Measurements from ENCODE around the gene CHRNB2. TPM values are rescaled to one million over a fixed set of nuclear protein-coding genes. Genes with fewer than 3 reads are reported as not detected.

The CHRNB2 gene
- total RNA-seq, 6 donors from 2014 or later: 0.15 TPM; not detected in 5

DNA sequence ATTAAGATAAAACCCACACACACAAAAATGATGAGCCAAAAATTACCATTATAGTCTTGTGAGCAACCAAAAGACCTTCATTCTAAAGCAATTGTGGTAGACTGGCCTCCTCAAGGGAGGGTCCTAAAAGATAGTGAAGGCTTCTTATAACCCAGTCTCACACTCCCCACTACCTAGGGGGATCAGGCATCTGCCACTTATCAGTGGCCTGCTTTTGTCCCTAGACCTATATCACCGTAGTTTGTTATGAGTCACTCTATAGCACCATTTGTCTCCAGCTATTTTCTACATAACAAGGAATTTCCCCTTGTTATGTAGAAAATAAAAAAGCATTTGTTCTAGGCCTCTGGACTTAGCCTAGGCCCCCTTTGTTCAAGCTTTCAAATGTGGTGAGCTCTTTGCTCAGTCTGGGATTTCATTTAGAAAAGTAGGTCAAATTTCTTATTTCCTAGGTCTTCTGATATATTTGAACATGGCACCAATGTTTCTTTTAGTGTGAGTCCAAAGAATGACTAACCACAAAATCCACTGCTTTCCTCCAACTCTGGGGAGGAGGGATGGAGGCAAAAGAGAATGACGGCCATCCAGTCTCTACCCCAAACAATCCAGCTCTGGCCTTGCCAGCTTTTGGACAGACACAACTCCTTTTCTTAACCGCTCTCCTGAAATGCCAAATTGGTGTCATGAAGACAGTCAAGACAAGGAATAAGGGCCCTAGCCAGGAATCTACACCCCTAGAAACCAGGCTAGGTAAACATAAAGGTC, 31.5 kb downstream of the CHRNB2 start:
- ATAC-seq (ENCODE audit: low FRiP score in 2 of 2) (no peak), DNase-seq (no peak)
- Histone ChIP-seq H3K4me3 (no peak overlapping the region), H3K4me1 (peaks cover 29 to 47% (median 33%) of the 10 kb centered on the region in 4 donors), H3K27ac (peak overlapping the region in 1 of 4 donors; percentile 39), H3K36me3 (peaks cover 44 to 93% (median 76%) of the 10 kb centered on the region in 4 donors), H3K9me3 (no peaks in the 10 kb centered on the region), H3K27me3 (no peaks in the 10 kb centered on the region)
- no peak for TF ChIP-seq POLR2AphosphoS5 (IDR thresholded peaks at IDR 0.05)
- TF ChIP-seq, protein P1, sequence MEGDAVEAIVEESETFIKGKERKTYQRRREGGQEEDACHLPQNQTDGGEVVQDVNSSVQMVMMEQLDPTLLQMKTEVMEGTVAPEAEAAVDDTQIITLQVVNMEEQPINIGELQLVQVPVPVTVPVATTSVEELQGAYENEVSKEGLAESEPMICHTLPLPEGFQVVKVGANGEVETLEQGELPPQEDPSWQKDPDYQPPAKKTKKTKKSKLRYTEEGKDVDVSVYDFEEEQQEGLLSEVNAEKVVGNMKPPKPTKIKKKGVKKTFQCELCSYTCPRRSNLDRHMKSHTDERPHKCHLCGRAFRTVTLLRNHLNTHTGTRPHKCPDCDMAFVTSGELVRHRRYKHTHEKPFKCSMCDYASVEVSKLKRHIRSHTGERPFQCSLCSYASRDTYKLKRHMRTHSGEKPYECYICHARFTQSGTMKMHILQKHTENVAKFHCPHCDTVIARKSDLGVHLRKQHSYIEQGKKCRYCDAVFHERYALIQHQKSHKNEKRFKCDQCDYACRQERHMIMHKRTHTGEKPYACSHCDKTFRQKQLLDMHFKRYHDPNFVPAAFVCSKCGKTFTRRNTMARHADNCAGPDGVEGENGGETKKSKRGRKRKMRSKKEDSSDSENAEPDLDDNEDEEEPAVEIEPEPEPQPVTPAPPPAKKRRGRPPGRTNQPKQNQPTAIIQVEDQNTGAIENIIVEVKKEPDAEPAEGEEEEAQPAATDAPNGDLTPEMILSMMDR (IDR thresholded peaks at IDR 0.05): no peak
- TF ChIP-seq EP300 (IDR thresholded peaks at IDR 0.05): no peak
- no peak for TF ChIP-seq POLR2A (IDR thresholded peaks at IDR 0.05)
- 70 to 86% methylated on average over 3 of the region's 3 CpGs for WGBS, 2 donors

DNA sequence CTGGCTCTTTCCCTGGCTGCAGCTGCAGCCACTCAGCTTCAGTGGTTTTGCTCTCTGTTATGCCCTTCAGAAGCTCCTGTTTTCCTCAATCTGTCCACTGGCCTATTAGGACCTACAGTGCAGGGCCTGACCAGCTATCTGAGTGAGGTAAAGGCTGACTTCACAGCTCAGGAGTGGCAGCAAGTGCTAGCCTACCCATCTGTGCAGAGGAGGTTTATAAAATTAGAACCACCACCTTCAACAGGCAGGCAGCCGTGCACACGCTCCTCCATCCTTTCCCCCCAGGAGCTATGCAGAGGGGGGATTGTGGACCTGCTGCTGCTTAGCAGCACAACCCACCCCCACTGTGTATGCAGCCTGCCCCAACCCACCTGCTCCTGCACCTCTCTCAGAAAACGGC, 32.1 kb downstream of the CHRNB2 start:
- ATAC-seq (ENCODE audit: low FRiP score in 2 of 2): peak in 1 of 2 donors; percentile 13

DNA sequence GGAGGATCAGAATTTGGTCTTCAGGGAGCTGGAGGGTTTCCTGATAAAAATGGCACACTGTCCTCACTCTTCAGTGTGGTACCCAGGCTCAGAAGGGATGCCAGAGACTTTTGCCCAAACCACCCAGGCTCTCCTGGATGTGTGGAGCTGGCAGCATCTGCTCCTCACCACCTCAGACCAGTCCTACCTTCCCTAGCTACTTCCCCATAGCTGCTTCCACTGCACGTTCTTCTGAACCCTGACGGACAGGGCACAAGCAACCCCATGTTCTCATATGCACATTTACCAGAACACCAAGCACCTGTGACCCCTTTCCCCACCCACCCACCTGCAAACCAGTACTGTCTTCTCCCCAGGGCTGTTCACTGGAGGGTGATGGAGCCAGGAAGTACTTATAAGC, 35.7 kb downstream of the CHRNB2 start:
- H3K4me1 ChIP-seq: peaks cover 58 to 80% (median 60%) of the 10 kb centered on the region in 4 donors
- DNase-seq (no peak), ATAC-seq (ENCODE audit: low FRiP score in 2 of 2) (no peak)
- H3K4me3 ChIP-seq: no peak overlapping the region
- H3K36me3 ChIP-seq: peaks cover 7 to 50% (median 34%) of the 10 kb centered on the region in 4 donors
- TF ChIP-seq, protein P1 (IDR thresholded peaks at IDR 0.05): no peak
- no peak for TF ChIP-seq POLR2AphosphoS5 (IDR thresholded peaks at IDR 0.05)
- H3K27ac ChIP-seq: peak overlapping the region in 1 of 4 donors; percentile 27
- H3K27me3 ChIP-seq: no peaks in the 10 kb centered on the region
- no peaks in the 10 kb centered on the region for H3K9me3 ChIP-seq
- WGBS, 2 donors: 50 to 62% methylated on average over 2 of the region's 2 CpGs

More for the DNA sequence above, 32.1 kb downstream of the CHRNB2 start:
- H3K27me3 ChIP-seq: no peaks in the 10 kb centered on the region
- no peak overlapping the region for H3K4me3 ChIP-seq
- H3K36me3 ChIP-seq: peaks cover 43 to 87% (median 70%) of the 10 kb centered on the region in 4 donors
- no peak for DNase-seq
- peaks cover 35 to 53% (median 37%) of the 10 kb centered on the region in 4 donors for H3K4me1 ChIP-seq
- H3K9me3 ChIP-seq: no peaks in the 10 kb centered on the region
- WGBS, 2 donors: 81 to 82% methylated on average over 3 of the region's 3 CpGs
- peak overlapping the region in 1 of 4 donors; percentile 39 for H3K27ac ChIP-seq
- TF ChIP-seq EP300 (IDR thresholded peaks at IDR 0.05) (no peak), POLR2AphosphoS5 (IDR thresholded peaks at IDR 0.05) (no peak), POLR2A (IDR thresholded peaks at IDR 0.05) (no peak)
- TF ChIP-seq, protein P1 (IDR thresholded peaks at IDR 0.05): no peak

DNA sequence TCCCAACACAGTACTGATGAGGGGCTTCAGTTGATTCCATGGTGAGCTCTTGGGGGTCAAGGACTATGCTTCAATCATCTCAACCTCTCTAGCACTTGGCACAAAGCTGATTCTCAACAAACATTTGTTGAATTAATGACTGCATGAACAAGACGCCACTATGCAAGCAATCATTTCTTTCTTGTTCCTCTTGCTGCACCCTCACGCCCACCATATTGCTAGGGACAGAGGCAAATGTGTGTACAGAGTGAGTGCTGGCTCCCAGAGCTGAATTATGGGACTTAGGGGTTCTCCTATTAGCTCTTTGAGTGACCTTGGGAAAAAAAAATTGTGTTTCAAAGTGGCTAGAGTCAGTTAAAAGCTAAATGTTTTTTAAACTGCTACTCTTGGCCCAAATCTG, 38.0 kb downstream of the CHRNB2 start:
- no peaks in the 10 kb centered on the region for H3K27me3 ChIP-seq
- peak overlapping the region in 1 of 4 donors; percentile 66 for H3K4me3 ChIP-seq
- WGBS, 2 donors: 74 to 77% methylated on average over 2 of the region's 2 CpGs
- DNase-seq: no peak
- no peaks in the 10 kb centered on the region for H3K9me3 ChIP-seq
- TF ChIP-seq POLR2A (IDR thresholded peaks at IDR 0.05): no peak
- TF ChIP-seq, protein P1 (IDR thresholded peaks at IDR 0.05): no peak
- no peak for TF ChIP-seq EP300 (IDR thresholded peaks at IDR 0.05)
- TF ChIP-seq POLR2AphosphoS5 (IDR thresholded peaks at IDR 0.05): no peak
- peaks cover 7 to 28% (median 19%) of the 10 kb centered on the region in 4 donors for H3K36me3 ChIP-seq
- H3K27ac ChIP-seq: peak overlapping the region in 1 of 4 donors; percentile 97
- H3K4me1 ChIP-seq: peaks cover 53 to 71% (median 60%) of the 10 kb centered on the region in 4 donors
- no peak for ATAC-seq (ENCODE audit: low FRiP score in 2 of 2)
